GM21528 (cell line): ENCODE data around the gene IL37.

Source experiments
- ATAC-seq: cut with Tn5 transposase; IDR thresholded peaks from one replicate; pipeline ENCODE4 v1.9.1; 2021; ENCODE audit warnings: mild to moderate bottlenecking, moderate library complexity; ENCODE audit not compliant: unreplicated experiment, low FRiP score

IL37 gene, protein sequence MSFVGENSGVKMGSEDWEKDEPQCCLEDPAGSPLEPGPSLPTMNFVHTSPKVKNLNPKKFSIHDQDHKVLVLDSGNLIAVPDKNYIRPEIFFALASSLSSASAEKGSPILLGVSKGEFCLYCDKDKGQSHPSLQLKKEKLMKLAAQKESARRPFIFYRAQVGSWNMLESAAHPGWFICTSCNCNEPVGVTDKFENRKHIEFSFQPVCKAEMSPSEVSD

GRCh38 chr2:112910865-112911264 is at the start of gene IL37:
TSS of gene IL37 (plus strand) at chr2:112911165. CDS start at chr2:112913013, 1,848 bp downstream.
- ATAC-seq: no peak

DNA sequence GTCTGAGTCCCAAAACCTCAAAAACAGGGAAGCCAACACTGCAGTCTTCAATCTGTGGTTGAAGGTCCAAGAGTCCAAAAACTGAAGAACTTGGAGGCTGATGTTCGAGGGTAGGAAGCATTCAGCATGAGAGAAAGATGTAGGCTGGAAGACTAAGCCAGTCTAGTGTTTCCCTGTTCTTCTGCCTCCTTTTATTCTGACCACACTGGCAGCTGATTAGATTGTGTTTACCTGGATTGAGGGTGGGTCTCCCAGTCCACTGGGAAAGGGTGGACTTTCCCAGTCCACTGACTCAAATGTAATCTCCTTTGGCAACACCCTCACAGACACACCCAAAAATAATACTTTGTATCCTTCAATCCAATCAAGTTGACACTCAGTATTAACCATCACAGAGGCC is 46.9 kb upstream of the IL37 start:
- ATAC-seq: no peak

- no peak for ATAC-seq
These were observed 44.7 kb upstream of the IL37 start for GRCh38 chr2:112866128-112866835.

- no peak for ATAC-seq
These were observed 43.0 kb upstream of the IL37 start for GRCh38 chr2:112867701-112868631.

DNA sequence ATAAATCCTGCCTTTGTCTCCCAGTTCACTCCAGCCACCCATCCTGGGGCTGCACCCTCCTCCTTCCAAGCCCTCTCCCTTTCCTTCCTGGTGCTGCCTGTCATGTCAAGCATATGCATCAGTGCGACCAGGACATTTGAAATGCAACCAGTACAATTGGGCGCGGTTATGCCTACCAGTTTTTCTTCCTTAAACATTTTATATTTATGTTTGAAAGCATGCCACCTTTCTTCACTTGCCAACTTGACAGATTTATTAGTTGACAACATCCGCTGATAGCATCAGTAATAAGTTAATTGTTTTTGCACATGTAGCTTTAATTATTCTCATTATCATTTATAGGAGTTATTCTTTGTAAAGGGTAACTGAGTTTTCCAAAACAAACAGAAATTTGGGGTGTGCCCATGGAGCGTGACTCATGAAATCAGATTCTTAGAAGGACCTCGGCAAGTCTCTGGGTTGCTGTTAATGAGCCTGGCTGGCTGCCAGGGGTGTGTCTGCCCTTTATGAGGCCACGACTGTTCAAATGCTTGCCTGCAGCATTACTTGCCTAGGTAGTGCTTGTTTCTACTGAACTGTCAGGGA is 41.6 kb upstream of the IL37 start:
- no peak for ATAC-seq

GRCh38 chr2:112870841-112871835 is 39.8 kb upstream of the IL37 start:
- no peak for ATAC-seq

GRCh38 chr2:112876257-112876970 is 34.6 kb upstream of the IL37 start:
- no peak for ATAC-seq

- no peak for ATAC-seq
These were observed 34.0 kb upstream of the IL37 start for GRCh38 chr2:112876971-112877361.

DNA sequence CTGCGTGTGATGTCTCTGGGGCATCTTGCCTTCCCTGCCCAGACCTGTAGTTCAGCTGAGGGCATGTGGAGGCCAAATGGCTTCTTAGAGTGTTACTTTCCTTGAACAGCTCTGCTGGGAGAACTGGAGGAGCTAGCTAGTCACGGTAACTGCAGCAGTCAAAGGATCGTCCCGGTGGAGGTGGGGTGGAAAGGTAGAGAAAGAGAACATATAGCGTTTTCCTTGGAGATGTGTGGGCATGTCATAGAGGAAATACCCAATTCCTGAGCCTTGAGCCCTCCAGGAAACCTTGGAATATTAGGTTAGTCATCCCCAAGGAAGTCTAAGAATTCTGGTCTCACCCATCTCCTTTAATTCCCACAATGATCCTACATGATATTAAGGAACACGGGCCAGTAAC is 33.5 kb upstream of the IL37 start:
- ATAC-seq: no peak

DNA sequence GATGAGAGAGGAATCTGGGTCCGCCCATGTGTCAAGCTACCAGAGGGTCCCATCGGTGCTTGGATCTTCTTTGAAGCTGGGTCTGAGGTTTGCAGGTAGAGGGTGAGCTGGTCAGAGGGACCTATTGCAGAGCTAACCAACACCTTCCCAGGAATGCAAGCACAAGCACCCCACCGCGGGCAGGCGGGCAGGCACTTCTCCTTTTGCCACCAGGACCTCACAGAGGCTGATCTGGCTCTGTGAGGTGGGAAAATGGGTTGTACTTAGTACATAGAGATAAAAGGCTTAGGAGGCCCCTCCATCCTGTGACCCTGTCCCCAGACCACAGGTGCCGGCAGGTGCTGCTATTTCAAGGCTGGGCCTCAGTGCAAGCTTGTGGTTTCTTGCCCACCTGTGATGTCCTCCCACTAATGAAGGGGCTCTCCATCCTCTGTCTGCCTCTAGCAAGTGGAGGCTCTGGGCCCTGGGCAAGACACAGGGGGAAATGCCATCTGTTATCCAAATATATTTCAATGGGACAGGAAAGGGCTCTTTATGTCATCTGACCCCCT is 31.4 kb upstream of the IL37 start:
- no peak for ATAC-seq

- ATAC-seq: no peak
These were observed 30.9 kb upstream of the IL37 start for GRCh38 chr2:112880091-112880531.

DNA sequence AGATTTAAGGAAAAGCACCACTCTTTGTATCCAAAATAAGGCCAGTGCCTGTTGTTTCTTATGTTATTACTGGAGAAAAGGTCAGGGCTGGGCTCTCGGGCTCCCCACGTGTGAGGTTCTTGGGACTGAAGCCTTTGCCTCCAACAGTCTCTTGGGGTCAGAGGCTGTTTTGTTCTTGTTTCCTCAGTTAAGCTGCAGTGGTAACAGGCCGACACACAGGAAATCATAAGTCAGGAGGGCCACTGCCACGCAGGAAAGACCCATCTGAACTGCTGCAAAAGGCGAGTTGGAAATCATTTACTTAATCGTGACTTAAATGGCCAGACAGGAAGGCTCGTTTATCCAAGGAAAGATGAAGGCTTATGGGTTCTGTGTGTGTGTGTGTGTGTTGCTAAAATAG is 30.3 kb upstream of the IL37 start:
- no peak for ATAC-seq

DNA sequence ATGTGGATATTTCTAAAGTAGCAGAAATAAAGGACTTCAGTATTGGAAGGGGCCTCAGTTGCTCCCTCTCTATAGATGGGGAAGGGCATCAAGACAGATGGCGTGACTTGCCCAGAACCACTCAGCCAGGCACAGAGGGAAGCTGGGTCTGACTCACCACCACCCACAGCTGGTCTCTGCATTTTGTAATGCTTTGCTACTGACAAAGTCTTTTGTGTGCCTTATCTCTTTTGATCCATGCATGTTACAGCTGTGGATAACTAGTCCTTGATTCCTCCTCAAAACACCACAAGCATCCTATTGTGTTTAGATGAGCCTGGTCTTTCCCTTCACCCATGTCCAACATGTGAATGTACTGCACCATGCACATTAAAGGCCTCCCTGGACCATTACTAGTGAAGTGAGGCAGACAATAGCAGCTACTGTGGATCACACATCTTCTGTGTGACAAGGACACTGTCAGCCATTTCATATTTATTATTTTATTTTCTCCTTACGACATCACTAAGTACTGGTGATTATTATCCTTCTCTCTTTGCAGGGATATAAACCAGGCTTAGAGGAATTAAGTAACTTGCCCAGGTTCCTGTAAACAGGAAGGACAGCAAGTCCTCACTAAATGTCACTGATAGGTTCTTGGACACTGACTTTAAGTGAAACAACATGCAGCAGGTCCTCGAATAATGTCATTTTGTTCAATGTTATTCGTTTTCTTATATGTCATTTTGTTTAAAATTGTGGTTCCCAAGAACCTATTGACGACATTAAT is 29.6 kb upstream of the IL37 start:
- no peak for ATAC-seq

DNA sequence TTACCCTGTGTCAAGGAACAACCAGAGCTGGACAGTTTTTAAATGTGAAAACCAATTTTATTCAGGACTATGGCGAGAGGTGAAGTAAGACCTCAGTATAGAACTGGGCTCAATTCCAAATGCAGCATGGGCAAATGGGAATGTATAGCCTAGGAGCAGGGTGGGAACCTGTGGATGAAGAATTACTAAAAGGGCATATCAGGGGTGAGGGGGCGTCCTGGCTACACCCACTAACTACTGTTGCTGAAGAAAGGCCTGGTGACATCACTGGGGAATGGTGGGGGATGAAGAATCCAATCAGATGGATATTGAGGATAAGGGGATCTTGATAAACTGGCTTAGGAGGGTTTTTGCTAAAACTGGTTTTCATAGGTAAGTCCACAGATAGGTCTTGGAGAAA is 27.3 kb upstream of the IL37 start:
- ATAC-seq: no peak

- ATAC-seq: no peak
These were observed 26.0 kb upstream of the IL37 start for GRCh38 chr2:112884869-112885505.

DNA sequence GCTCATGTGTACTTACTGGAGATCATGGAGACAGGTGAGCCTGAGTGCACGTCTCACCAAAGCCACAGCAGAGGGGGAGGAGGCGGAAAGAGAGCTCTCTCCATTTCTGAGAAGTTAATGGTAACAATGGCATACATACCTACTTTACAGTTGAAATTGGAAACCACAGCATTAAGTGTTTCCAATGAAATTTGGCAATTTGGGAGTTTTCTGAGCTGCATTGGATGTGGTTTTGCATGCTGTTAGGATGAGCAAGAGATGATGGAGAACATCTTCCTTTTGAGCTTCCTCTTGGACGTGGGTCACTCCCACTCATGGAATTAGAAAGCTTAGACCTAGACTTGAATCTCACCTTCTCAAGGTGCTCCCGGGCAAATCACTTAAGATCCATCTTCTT is 25.5 kb upstream of the IL37 start:
- no peak for ATAC-seq

DNA sequence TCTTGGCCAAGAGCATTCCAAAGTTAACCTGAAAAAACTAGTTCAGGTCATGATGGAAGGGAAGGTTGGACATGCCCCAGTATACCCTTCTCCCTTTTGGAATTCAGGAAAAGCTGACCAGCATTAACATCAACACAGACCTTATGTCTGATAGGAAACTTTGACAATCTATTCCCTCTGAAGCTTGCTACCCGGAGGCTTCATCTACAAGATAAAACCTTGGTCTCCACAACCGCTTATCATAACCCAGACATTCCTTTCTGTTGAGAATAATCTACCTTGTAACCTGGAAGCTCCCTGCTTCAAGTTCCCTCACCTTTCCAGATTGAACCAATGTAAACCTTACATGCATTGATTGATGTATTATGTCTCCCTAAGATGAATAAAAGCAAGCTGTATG is 24.7 kb upstream of the IL37 start:
- no peak for ATAC-seq
